Karpas-422 (cell line): ENCODE data around the gene BAK1. TPM values are rescaled to one million over a fixed set of nuclear protein-coding genes. Genes with fewer than 3 reads are reported as not detected.

Experiments
- DNase-seq: peaks from one replicate; pipeline ENCODE4 v3.0.0-alpha.2; 2015
- H2AFZ ChIP-seq: fragments of 200-600 bp; sonication (generic); 2 replicates; pipeline ENCODE4 v1.6.1; 2014; ENCODE audit warnings: antibody characterized with exemption, low read length, mixed read lengths
- H3K27ac ChIP-seq: fragments of 200-600 bp; sonication (generic); 2 replicates; pipeline ENCODE4 v1.5.1; 2014; ENCODE audit warnings: mild to moderate bottlenecking, low read length, moderate library complexity
- H3K27me3 ChIP-seq: fragments of 200-600 bp; sonication (generic); 2 replicates; pipeline ENCODE4 v1.6.1; 2014; ENCODE audit warnings: low read length, mixed read lengths
- H3K36me3 ChIP-seq: fragments of 200-600 bp; sonication (generic); 2 replicates; pipeline ENCODE4 v1.6.1; 2014; ENCODE audit warnings: low read length, mixed read lengths; ENCODE audit not compliant: insufficient read depth
- H3K4me1 ChIP-seq: fragments of 200-600 bp; sonication (generic); 2 replicates; pipeline ENCODE4 v1.6.1; 2014; ENCODE audit warnings: mild to moderate bottlenecking, low read length, mixed read lengths
- H3K4me2 ChIP-seq: fragments of 200-600 bp; sonication (generic); 2 replicates; pipeline ENCODE4 v1.6.1; 2014; ENCODE audit warnings: low read length, low read depth, mild to moderate bottlenecking; ENCODE audit not compliant: poor library complexity, severe bottlenecking
- H3K4me3 ChIP-seq: fragments of 200-600 bp; sonication (generic); 2 replicates; pipeline ENCODE4 v1.5.1; 2014; ENCODE audit warnings: mild to moderate bottlenecking, antibody characterized with exemption, low read length, mixed read lengths
- H3K79me2 ChIP-seq: fragments of 200-600 bp; sonication (generic); 2 replicates; pipeline ENCODE4 v1.6.1; 2014; ENCODE audit warnings: mild to moderate bottlenecking, low read length, mixed read lengths
- H3K9ac ChIP-seq: fragments of 200-600 bp; sonication (generic); 2 replicates; pipeline ENCODE4 v1.6.0; 2014; ENCODE audit warnings: low read length
- H3K9me2 ChIP-seq: fragments of 200-600 bp; sonication (generic), shearing (Covaris generic); replicated peaks from 2 replicates; pipeline ENCODE4 v1.6.0; 2014; ENCODE audit warnings: mild to moderate bottlenecking, low read length, moderate library complexity; ENCODE audit not compliant: insufficient read depth
- H3K9me3 ChIP-seq: fragments of 300-700, 200-600 bp; sonication (generic); 2 replicates; pipeline ENCODE4 v1.6.1; 2014; ENCODE audit warnings: low read length, mixed read lengths
- H4K20me1 ChIP-seq: fragments of 200-600 bp; sonication (generic); 2 replicates; pipeline ENCODE4 v1.6.1; 2014; ENCODE audit warnings: mild to moderate bottlenecking, antibody characterized with exemption, low read length, low read depth; ENCODE audit not compliant: insufficient read depth
- total RNA-seq: library from RNA; depleted of rRNA; stranded (reverse); fragments of >200 nt; shearing (Covaris generic); gene quantifications from 2 replicates; pipeline ENCODE4 v1.2.3, GENCODE V29; 2014; ENCODE audit warnings: low replicate concordance

Gene BAK1
- total RNA-seq, 1 experiment from 2014 or later, result 9.9 TPM

- no peaks in the 10 kb centered on the region for H3K79me2 ChIP-seq
- no peaks in the 10 kb centered on the region for H3K36me3 ChIP-seq
- peak overlapping the region; percentile 53 for H3K4me2 ChIP-seq
- no peaks in the 10 kb centered on the region for H3K27me3 ChIP-seq
- no peaks in the 10 kb centered on the region for H4K20me1 ChIP-seq
- peak; percentile 96 for DNase-seq
- peak overlapping the region; percentile 74 for H2AFZ ChIP-seq
- H3K4me1 ChIP-seq, result peaks cover 29% of the 10 kb centered on the region
- peak overlapping the region; percentile 56; the same call in 1 of the 2 replicates for H3K4me3 ChIP-seq
- H3K9ac ChIP-seq, result peak overlapping the region; percentile 58
- no peaks in the 10 kb centered on the region for H3K9me3 ChIP-seq
- no peak overlapping the region for H3K27ac ChIP-seq
- H3K9me2 ChIP-seq, result no peaks in the 10 kb centered on the region
Observed at GRCh38 chr6:33585403-33586107, 5.5 kb upstream of the BAK1 start.

GRCh38 chr6:33584700-33585402 lies 4.8 kb upstream of the BAK1 start:
- Histone ChIP-seq H3K4me3 (peak overlapping the region; percentile 56; the same call in 1 of the 2 replicates), H3K27ac (no peak overlapping the region), H3K9ac (peak overlapping the region; percentile 58), H2AFZ (0 out of 2 replicates have a peak overlapping the region, but pooled peaks have one; percentile 74), H3K27me3 (no peaks in the 10 kb centered on the region), H3K4me2 (peak overlapping the region; percentile 53), H4K20me1 (no peaks in the 10 kb centered on the region), H3K4me1 (peaks cover 30% of the 10 kb centered on the region), H3K9me2 (no peaks in the 10 kb centered on the region), H3K79me2 (peaks cover 2% of the 10 kb centered on the region), H3K36me3 (no peaks in the 10 kb centered on the region), H3K9me3 (no peaks in the 10 kb centered on the region)
- DNase-seq, result no peak

GRCh38 chr6:33583591-33584155 lies 3.6 kb upstream of the BAK1 start:
- peak overlapping the region; percentile 53 for H3K4me2 ChIP-seq

GRCh38 chr6:33581186-33581585 lies 1.1 kb upstream of the BAK1 start:
- Histone ChIP-seq H3K36me3 (no peaks in the 10 kb centered on the region; the same call in 1 of the 2 replicates), H2AFZ (no peak overlapping the region), H3K4me3 (no peak overlapping the region), H3K4me2 (no peak overlapping the region), H3K9ac (no peak overlapping the region), H3K4me1 (peaks cover 39% of the 10 kb centered on the region), H3K27me3 (no peaks in the 10 kb centered on the region), H4K20me1 (peaks cover 9% of the 10 kb centered on the region; the same call in 1 of the 2 replicates), H3K79me2 (peaks cover 31% of the 10 kb centered on the region), H3K9me3 (no peaks in the 10 kb centered on the region), H3K27ac (no peak overlapping the region), H3K9me2 (no peaks in the 10 kb centered on the region)
- no peak for DNase-seq

More at GRCh38 chr6:33583591-33584155, 3.6 kb upstream of the BAK1 start:
- no peaks in the 10 kb centered on the region for H3K27me3 ChIP-seq
- no peaks in the 10 kb centered on the region for H3K9me2 ChIP-seq
- H3K27ac ChIP-seq, result no peak overlapping the region
- DNase-seq, result peak; percentile 73
- no peaks in the 10 kb centered on the region for H3K36me3 ChIP-seq
- no peak overlapping the region; the same call in 1 of the 2 replicates for H3K4me3 ChIP-seq
- H3K4me1 ChIP-seq, result peaks cover 31% of the 10 kb centered on the region
- peak overlapping the region; percentile 58; the same call in 1 of the 2 replicates for H3K9ac ChIP-seq
- H3K79me2 ChIP-seq, result peaks cover 14% of the 10 kb centered on the region
- H4K20me1 ChIP-seq, result peaks cover 4% of the 10 kb centered on the region; the same call in 1 of the 2 replicates
- H2AFZ ChIP-seq, result no peak overlapping the region; the same call in 1 of the 2 replicates
- no peaks in the 10 kb centered on the region for H3K9me3 ChIP-seq

GRCh38 chr6:33578588-33579011 lies 1.5 kb downstream of the BAK1 start:
- no peak for DNase-seq
- Histone ChIP-seq H3K27me3 (no peaks in the 10 kb centered on the region), H3K9me3 (no peaks in the 10 kb centered on the region), H3K4me2 (peak overlapping the region; percentile 76), H3K36me3 (peaks cover 8% of the 10 kb centered on the region; the same call in 1 of the 2 replicates), H3K9ac (peak overlapping the region; percentile 93), H2AFZ (no peak overlapping the region), H3K79me2 (peaks cover 31% of the 10 kb centered on the region), H3K4me3 (peak overlapping the region; percentile 90), H3K27ac (no peak overlapping the region; the same call in 1 of the 2 replicates), H3K4me1 (peaks cover 16% of the 10 kb centered on the region), H4K20me1 (peaks cover 9% of the 10 kb centered on the region; the same call in 1 of the 2 replicates), H3K9me2 (no peaks in the 10 kb centered on the region)

GRCh38 chr6:33578164-33578563 lies 1.9 kb downstream of the BAK1 start:
- H3K4me1 ChIP-seq, result peaks cover 16% of the 10 kb centered on the region
- no peak overlapping the region for H2AFZ ChIP-seq
- peak overlapping the region; percentile 90 for H3K4me3 ChIP-seq
- peaks cover 9% of the 10 kb centered on the region; the same call in 1 of the 2 replicates for H4K20me1 ChIP-seq
- no peak for DNase-seq
- H3K79me2 ChIP-seq, result peaks cover 31% of the 10 kb centered on the region
- H3K9ac ChIP-seq, result peak overlapping the region; percentile 93
- no peaks in the 10 kb centered on the region for H3K27me3 ChIP-seq
- no peak overlapping the region for H3K27ac ChIP-seq
- peak overlapping the region; percentile 76 for H3K4me2 ChIP-seq
- no peaks in the 10 kb centered on the region for H3K9me2 ChIP-seq
- H3K9me3 ChIP-seq, result no peaks in the 10 kb centered on the region
- H3K36me3 ChIP-seq, result peaks cover 8% of the 10 kb centered on the region; the same call in 1 of the 2 replicates

GRCh38 chr6:33577718-33578117 lies 2.4 kb downstream of the BAK1 start:
- no peak overlapping the region; the same call in 1 of the 2 replicates for H3K4me3 ChIP-seq

More at GRCh38 chr6:33577718-33578117, 2.4 kb downstream of the BAK1 start:
- Histone ChIP-seq H3K79me2 (peaks cover 31% of the 10 kb centered on the region), H3K9me3 (no peaks in the 10 kb centered on the region), H2AFZ (no peak overlapping the region), H3K27ac (no peak overlapping the region), H3K4me1 (peaks cover 16% of the 10 kb centered on the region), H3K36me3 (peaks cover 8% of the 10 kb centered on the region; the same call in 1 of the 2 replicates), H3K4me2 (peak overlapping the region; percentile 76), H3K9me2 (no peaks in the 10 kb centered on the region), H4K20me1 (peaks cover 9% of the 10 kb centered on the region; the same call in 1 of the 2 replicates), H3K27me3 (no peaks in the 10 kb centered on the region), H3K9ac (peak overlapping the region; percentile 93; the same call in 1 of the 2 replicates)
- DNase-seq, result no peak
